Adrenal gland (tissue), 12 donors: ENCODE data around the gene MT1X. TPM values are rescaled to one million over a fixed set of nuclear protein-coding genes. Genes with fewer than 3 reads are reported as not detected.

ENCODE experiments used
- DNase-seq, 7 donors: peaks; one replicate each; pipeline ENCODE4 v3.0.0-alpha.2; 2019 to 2020
- H3K27ac ChIP-seq, 5 donors: fragments of 200-600 bp; sonication (generic) in 4 of 5; 1 replicate in 3 of 5; 2 replicates in 2 of 5; pipeline versions ENCODE4 v1.5.1 to v1.8.0; 2016 to 2020; ENCODE audit warnings: mild to moderate bottlenecking in 1 of 5
- H3K27me3 ChIP-seq: fragments of 200-600 bp; 2 replicates; pipeline ENCODE4 v1.8.0; 2021
- H3K36me3 ChIP-seq, 2 donors: fragments of 200-600 bp; replicated peaks in 1 of 2; 1 replicate in 1 of 2; 2 replicates in 1 of 2; pipeline versions ENCODE4 v1.5.1 to v1.8.0; 2018 to 2022
- H3K4me1 ChIP-seq, 2 donors: fragments of 200-600 bp; replicated peaks in 1 of 2; 1 replicate in 1 of 2; 2 replicates in 1 of 2; pipeline versions ENCODE4 v1.5.1 to v1.8.0; 2018 to 2021
- H3K4me3 ChIP-seq, 4 donors: fragments of 200-600 bp; sonication (generic) in 3 of 4; one replicate each; pipeline ENCODE4 v1.5.1; 2016 to 2018
- H3K9me3 ChIP-seq, 3 donors: fragments of 200-600 bp; sonication (generic) in 1 of 3; replicated peaks in 1 of 3; 1 replicate in 2 of 3; 2 replicates in 1 of 3; pipeline versions ENCODE4 v1.5.1 to v1.8.0; 2016 to 2021
- POLR2A ChIP-seq, 2 donors: fragments of 450-650 bp; IDR thresholded peaks; one replicate each; pipeline ENCODE4 v1.6.1; 2017; ENCODE audit warnings: antibody characterized with exemption in 2 of 2, mild to moderate bottlenecking in 2 of 2, moderate library complexity in 1 of 2
- WGBS, 4 donors: extraction: QIAGEN DNeasy Blood & Tissue Kit in 2 of 4; methylation state at CpG; one replicate each; pipeline versions ENCODE4 v1.1.5 to v1.1.7; 2013 to 2017; 5-methylcytosine and 5-hydroxymethylcytosine counted together
- intact Hi-C, 2 donors: fragments of 100-400 bp; cut with DNase I; formaldehyde crosslinking; loops; one replicate each; pipeline versions ENCODE4 v1.14.1 to v1.15.0; 2022 to 2023
- polyA plus RNA-seq, 3 donors: library from polyadenylated mRNA; stranded (reverse); fragments of 200-250 nt in 2 of 3; fragments of 350-450 nt in 1 of 3; fragmentation: Illumina TruSeq in 1 of 3; extraction: RNeasy Lipid Tissue Mini Kit (QIAGEN cat#74804) in 1 of 3; gene quantifications; one replicate each; pipeline ENCODE4 v1.2.3, GENCODE V29; 2013 to 2014
- total RNA-seq, 9 donors: library from RNA; depleted of rRNA in 4 of 9; stranded (reverse); fragments of >200 nt in 4 of 9; fragments of 120-200 nt in 1 of 9; fragmentation: NEBNext Ultra II Directional in 1 of 9; extraction: Animal tissue kit (Norgen Biotek cat#: 25700) in 1 of 9; gene quantifications; one replicate each; pipeline versions ENCODE4 v1.1.0 to v1.2.4, GENCODE V29; 2013 to 2023
- TF ChIP-seq, protein P1 (sequence below), 6 experiments: fragments of 450-650 bp in 4 of 6; fragments of 200-600 bp in 2 of 6; sonication (generic) in 1 of 6; IDR thresholded peaks; 1 replicate in 5 of 6; 2 replicates in 1 of 6; pipeline versions ENCODE4 v1.5.1 to v1.8.0; 2016 to 2021; ENCODE audit warnings: antibody characterized with exemption in 6 of 6, mild to moderate bottlenecking in 2 of 6, moderate library complexity in 1 of 6
- donor health status: healthy with polysubstance abuse.
- donor health status: Bipolar disorder and iron deficiency.
- donor health status: DM: yes; HTN: yes; CAD: no.
- donor health status: DM: no; HTN: no; CAD: no.
- donor health status: DM: no; HTN: no; CAD: no.
- donor health status: DM: yes; HTN: yes; CAD: no.

Gene MT1X
- total and polyA plus RNA-seq, 12 donors = 29.4 to 438 (median 99.1) TPM

- TF ChIP-seq, protein P1, sequence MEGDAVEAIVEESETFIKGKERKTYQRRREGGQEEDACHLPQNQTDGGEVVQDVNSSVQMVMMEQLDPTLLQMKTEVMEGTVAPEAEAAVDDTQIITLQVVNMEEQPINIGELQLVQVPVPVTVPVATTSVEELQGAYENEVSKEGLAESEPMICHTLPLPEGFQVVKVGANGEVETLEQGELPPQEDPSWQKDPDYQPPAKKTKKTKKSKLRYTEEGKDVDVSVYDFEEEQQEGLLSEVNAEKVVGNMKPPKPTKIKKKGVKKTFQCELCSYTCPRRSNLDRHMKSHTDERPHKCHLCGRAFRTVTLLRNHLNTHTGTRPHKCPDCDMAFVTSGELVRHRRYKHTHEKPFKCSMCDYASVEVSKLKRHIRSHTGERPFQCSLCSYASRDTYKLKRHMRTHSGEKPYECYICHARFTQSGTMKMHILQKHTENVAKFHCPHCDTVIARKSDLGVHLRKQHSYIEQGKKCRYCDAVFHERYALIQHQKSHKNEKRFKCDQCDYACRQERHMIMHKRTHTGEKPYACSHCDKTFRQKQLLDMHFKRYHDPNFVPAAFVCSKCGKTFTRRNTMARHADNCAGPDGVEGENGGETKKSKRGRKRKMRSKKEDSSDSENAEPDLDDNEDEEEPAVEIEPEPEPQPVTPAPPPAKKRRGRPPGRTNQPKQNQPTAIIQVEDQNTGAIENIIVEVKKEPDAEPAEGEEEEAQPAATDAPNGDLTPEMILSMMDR (IDR thresholded peaks at IDR 0.05) = no peak
- TF ChIP-seq POLR2A (IDR thresholded peaks at IDR 0.05) = no peak
- Histone ChIP-seq H3K36me3 (no peaks in the 10 kb centered on the region), H3K4me3 (peak overlapping the region in 1 of 4 donors; percentile 26), H3K9me3 (no peaks in the 10 kb centered on the region), H3K27me3 (peaks cover 7% of the 10 kb centered on the region), H3K27ac (no peak overlapping the region), H3K4me1 (peaks cover 0 to 19% of the 10 kb centered on the region in 2 donors)
- 33 to 44% (median 40%) methylated on average over 42 to 47 of the region's 47 CpGs for WGBS, 4 donors
- DNase-seq = no peak
- intact Hi-C loops = no loop called here
Measured at GRCh38 chr16:56634715-56635440, 47.4 kb upstream of the MT1X start.

DNA sequence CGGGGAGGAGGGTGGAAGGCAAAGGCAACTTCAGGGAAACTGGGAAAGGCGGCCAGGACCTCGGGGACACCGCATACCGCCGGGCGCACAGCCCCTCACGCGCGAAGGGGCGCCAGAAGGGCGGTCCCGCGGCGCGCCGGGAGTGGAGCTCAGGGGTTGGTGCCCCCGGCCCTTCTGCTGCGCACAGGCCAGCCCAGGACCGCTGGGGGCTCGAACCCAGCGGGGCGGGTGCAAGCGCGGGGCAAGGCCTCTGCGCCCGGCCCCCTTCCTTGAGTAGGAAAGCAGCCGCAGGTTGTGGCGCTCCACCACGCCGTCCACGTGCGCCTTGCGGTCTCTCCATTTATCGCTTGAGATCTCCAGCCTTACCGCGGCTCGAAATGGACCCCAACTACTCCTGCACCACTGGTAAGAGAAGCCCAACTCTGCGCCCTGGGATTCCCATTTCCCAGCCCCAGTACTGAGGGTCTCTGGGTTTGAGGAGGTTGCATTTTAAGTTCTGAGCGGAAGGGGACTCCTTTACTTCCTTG is 46.8 kb upstream of the MT1X start:
- Histone ChIP-seq H3K4me1 (peaks cover 0 to 19% of the 10 kb centered on the region in 2 donors), H3K9me3 (no peaks in the 10 kb centered on the region), H3K4me3 (peak overlapping the region in 1 of 4 donors; percentile 26), H3K27ac (no peak overlapping the region), H3K36me3 (no peaks in the 10 kb centered on the region), H3K27me3 (peaks cover 7% of the 10 kb centered on the region)
- 23 to 52% (median 37%) methylated on average over 8 to 40 of the region's 40 CpGs for WGBS, 4 donors
- no peak for TF ChIP-seq POLR2A (IDR thresholded peaks at IDR 0.05)
- TF ChIP-seq, protein P1 (IDR thresholded peaks at IDR 0.05) = no peak
- no peak for DNase-seq
- intact Hi-C loops = no loop called here

GRCh38 chr16:56636616-56637413 is 45.5 kb upstream of the MT1X start:
- no peak for TF ChIP-seq POLR2A (IDR thresholded peaks at IDR 0.05)
- TF ChIP-seq, protein P1 (IDR thresholded peaks at IDR 0.05) = no peak
- H3K4me1 ChIP-seq = peaks cover 0 to 19% of the 10 kb centered on the region in 2 donors
- no peaks in the 10 kb centered on the region for H3K36me3 ChIP-seq
- no peak for DNase-seq
- WGBS, 4 donors = 70 to 79% (median 75%) methylated on average over 9 of the region's 9 CpGs
- no peak overlapping the region for H3K4me3 ChIP-seq
- H3K9me3 ChIP-seq = no peaks in the 10 kb centered on the region
- no peak overlapping the region for H3K27ac ChIP-seq
- intact Hi-C loops = no loop called here
- peaks cover 7% of the 10 kb centered on the region for H3K27me3 ChIP-seq
